Epithelial cell of proximal tubule (primary cell): ENCODE data around the gene PDZD2. TPM values are rescaled to one million over a fixed set of nuclear protein-coding genes. Genes with fewer than 3 reads are reported as not detected.

Experiments used
- DNase-seq: peaks from one replicate; pipeline ENCODE4 v3.0.0-alpha.2; 2011; ENCODE audit warnings: low read depth
- H3K4me3 ChIP-seq: 2 replicates; pipeline ENCODE4 v1.5.1; 2011; ENCODE audit warnings: low read depth, mild to moderate bottlenecking, low read length
- CTCF ChIP-seq: conservative IDR thresholded peaks from 2 replicates; pipeline ENCODE4 v1.5.1; 2012; ENCODE audit warnings: low read depth, mild to moderate bottlenecking, low read length
- total RNA-seq: library from RNA; depleted of rRNA; stranded (reverse); fragments of >200 nt; gene quantifications from 2 replicates; pipeline ENCODE4 v1.2.3, GENCODE V29; 2015

The PDZD2 gene
- total RNA-seq, 1 donor from 2014 or later, result 8.4 TPM

- no peak for DNase-seq
- H3K4me3 ChIP-seq, result no peak overlapping the region
- TF ChIP-seq CTCF, result no peak
Measured at GRCh38 chr5:32099486-32100035, 460.6 kb downstream of the PDZD2 start.

- TF ChIP-seq CTCF, result no peak
- no peak overlapping the region for H3K4me3 ChIP-seq
- no peak for DNase-seq
Measured at GRCh38 chr5:32100230-32100629, 461.3 kb downstream of the PDZD2 start.

- DNase-seq, result no peak
- no peak for TF ChIP-seq CTCF
- no peak overlapping the region for H3K4me3 ChIP-seq
Measured at GRCh38 chr5:32100691-32101302, 461.9 kb downstream of the PDZD2 start.

DNA sequence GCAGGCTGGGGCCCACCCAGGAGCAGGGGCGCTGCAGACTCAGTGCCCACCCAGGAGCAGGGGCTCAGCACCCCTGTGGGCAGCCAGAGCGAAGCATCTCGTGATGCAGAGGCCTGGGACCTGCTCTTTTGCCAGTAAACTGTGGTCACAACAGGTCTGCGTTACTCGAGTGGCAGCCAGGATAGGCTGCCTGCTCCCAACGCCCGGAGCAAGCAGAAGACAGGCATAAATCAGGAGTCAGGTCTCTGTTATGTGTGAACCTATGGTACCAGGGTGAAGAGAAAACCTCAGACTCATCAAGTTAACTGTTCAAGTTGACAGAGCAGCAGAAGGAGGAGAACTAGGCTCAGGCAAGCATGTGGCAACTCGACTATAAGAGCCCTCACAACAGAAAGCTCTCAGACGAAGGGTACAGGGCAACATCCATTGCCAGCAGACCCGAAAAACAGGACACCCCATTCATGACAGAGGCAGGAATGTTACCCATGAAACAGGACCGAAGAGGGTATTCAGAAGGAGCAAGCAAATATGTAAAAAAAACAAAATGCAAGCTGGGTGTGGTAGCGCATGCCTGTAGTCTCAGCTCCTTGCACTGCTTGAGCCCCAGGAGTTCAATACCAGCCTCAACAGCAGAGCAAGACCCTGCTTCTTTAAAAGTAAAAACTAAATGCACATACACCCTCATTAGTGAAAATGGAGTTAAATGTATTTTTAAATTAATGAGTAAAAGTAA, 463.5 kb downstream of the PDZD2 start:
- TF ChIP-seq CTCF, result no peak
- DNase-seq, result no peak
- no peak overlapping the region for H3K4me3 ChIP-seq

DNA sequence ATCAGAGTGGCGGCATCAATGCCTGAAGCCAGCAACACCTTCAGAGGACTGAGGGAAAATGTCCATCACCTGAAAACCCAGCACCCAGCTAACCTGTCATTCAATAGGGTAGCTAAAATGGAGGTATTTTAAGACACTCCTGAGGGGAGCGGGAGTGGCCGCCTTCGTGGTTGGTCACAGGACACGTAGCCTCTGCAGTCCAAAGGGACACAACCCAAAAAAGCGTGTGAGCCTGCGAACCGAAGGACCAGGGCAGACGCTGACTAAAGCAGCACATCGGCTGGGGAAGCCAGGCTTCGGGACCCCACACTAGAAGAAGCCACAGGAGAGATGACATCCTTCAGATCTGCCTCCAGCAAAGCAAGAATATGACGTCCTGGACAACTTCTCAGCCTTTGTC, 464.6 kb downstream of the PDZD2 start:
- no peak for DNase-seq
- no peak for TF ChIP-seq CTCF
- no peak overlapping the region for H3K4me3 ChIP-seq

DNA sequence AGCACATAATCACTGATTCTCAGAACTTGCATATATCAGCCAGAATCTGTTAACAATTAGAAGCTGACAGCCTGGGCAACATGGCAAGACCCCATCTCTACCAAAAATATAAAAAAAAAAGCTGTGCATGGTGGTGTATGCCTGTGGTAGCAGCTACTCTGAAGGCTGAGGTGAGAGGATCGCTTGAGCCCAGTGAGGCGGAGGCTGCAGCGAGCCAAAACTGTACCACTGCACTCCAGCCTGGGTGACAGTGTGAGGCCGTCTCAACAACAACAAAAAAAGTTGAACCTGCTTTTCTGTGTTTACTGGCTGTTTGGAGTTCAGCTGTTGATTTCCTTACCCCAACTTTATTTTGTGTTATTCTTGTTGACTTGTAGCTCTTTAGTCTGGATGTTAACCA, 468.4 kb downstream of the PDZD2 start:
- DNase-seq, result no peak
- no peak overlapping the region for H3K4me3 ChIP-seq
- TF ChIP-seq CTCF, result no peak
